ENCODE data around the gene SORT1. TPM values are rescaled to one million over a fixed set of nuclear protein-coding genes. Genes with fewer than 3 reads are reported as not detected.

The SORT1 gene
- polyA plus RNA-seq, 3 donors = 21.3 to 41.1 (median 35.3) TPM

GRCh38 chr1:109266965-109267364 is 130.8 kb downstream of the SORT1 start:
- no peaks in the 10 kb centered on the region for H3K36me3 Mint-ChIP-seq
- Histone ChIP-seq H3K9me3 (replicated peaks in 1 of 2; ENCODE audit: control insufficient read depth in 1 of 2, insufficient read depth in 1 of 2, low read length in 2 of 2) (no peaks in the 10 kb centered on the region), H3K4me2 (replicated peaks; ENCODE audit: extremely low read depth, low read length, poor library complexity, severe bottlenecking) (no peak overlapping the region), H3K36me3 (replicated peaks in 1 of 2; ENCODE audit: control insufficient read depth in 1 of 2, insufficient read depth in 2 of 2, low read length in 2 of 2) (no peaks in the 10 kb centered on the region), H3K4me3 (replicated peaks in 1 of 3; ENCODE audit: low read depth in 2 of 3, low read length in 3 of 3) (no peak overlapping the region), H3K27me3 (ENCODE audit: control insufficient read depth in 2 of 2, insufficient read depth in 2 of 2, low read length in 2 of 2) (no peaks in the 10 kb centered on the region), H3K79me2 (ENCODE audit: insufficient read depth, low read length) (no peaks in the 10 kb centered on the region), H3K27ac (ENCODE audit: low read depth in 1 of 2, low read length in 2 of 2) (no peak overlapping the region), H2AFZ (ENCODE audit: insufficient read depth, low read depth, low read length, poor library complexity, severe bottlenecking) (no peak overlapping the region), H3K4me1 (ENCODE audit: control insufficient read depth in 1 of 2, insufficient read depth in 2 of 2, low read length in 2 of 2) (peaks cover 5 to 7% of the 10 kb centered on the region in 2 donors), H3K9ac (ENCODE audit: insufficient read depth, low read length, poor library complexity, severe bottlenecking) (no peak overlapping the region), H4K20me1 (ENCODE audit: insufficient read depth, low read length) (no peaks in the 10 kb centered on the region)
- WGBS (ENCODE audit: insufficient coverage) = 78% methylated on average over 11 of the region's 11 CpGs
- no peak for TF ChIP-seq CTCF (IDR thresholded peaks at IDR 0.05)
- peak overlapping the region in 2 of 7 donors; percentile 62 to 77 for H3K27ac Mint-ChIP-seq
- peaks cover 0 to 3% (median 0%) of the 10 kb centered on the region in 7 donors for H3K9me3 Mint-ChIP-seq
- intact Hi-C loops (cut with micrococcal nuclease) = loop anchor here in 1 of 2 donors (5.0 kb wide), 1 partner anchor 35 kb away; no protein-coding TSS in a partner anchor
- no peak overlapping the region for H3K4me3 Mint-ChIP-seq
- peaks cover 6% of the 10 kb centered on the region for H3K4me1 Mint-ChIP-seq
- no peak for DNase-seq
- H3K27me3 Mint-ChIP-seq (ENCODE audit: low read depth in 3 of 3) = peaks cover 1 to 8% (median 7%) of the 10 kb centered on the region in 3 donors

DNA sequence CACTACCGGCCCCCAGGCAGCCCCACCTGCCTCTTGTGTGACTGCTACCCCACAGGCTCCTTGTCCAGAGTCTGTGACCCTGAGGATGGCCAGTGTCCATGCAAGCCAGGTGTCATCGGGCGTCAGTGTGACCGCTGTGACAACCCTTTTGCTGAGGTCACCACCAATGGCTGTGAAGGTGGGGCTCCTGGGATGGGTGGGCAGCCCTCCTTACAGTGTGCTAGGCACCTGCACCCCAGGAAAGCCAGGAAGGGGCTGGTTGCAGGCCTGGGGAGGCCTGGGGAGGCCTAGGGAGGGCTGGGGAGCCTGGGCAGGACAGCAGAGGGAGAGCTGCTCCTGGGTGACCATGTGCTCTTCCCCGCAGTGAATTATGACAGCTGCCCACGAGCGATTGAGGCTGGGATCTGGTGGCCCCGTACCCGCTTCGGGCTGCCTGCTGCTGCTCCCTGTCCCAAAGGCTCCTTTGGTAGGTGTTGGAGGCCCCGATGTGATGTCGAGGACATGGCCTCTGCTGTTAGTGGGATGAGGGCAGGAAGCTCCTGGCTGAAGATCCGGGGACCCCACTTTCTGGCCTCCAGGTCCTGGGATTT is 131.9 kb downstream of the SORT1 start:
- H3K79me2 ChIP-seq (ENCODE audit: insufficient read depth, low read length) = no peaks in the 10 kb centered on the region
- H3K27ac ChIP-seq (ENCODE audit: low read depth in 1 of 2, low read length in 2 of 2) = no peak overlapping the region
- Mint-ChIP-seq H3K4me3 (no peak overlapping the region), H3K9me3 (peaks cover 0 to 3% (median 0%) of the 10 kb centered on the region in 7 donors), H3K4me1 (peaks cover 6% of the 10 kb centered on the region), H3K27ac (no peak overlapping the region), H3K27me3 (ENCODE audit: low read depth in 3 of 3) (peaks cover 1 to 8% (median 7%) of the 10 kb centered on the region in 3 donors), H3K36me3 (no peaks in the 10 kb centered on the region)
- TF ChIP-seq CTCF (IDR thresholded peaks at IDR 0.05) = no peak
- no peak overlapping the region for H2AFZ ChIP-seq (ENCODE audit: insufficient read depth, low read depth, low read length, poor library complexity, severe bottlenecking)
- H3K4me3 ChIP-seq (replicated peaks in 1 of 3; ENCODE audit: low read depth in 2 of 3, low read length in 3 of 3) = no peak overlapping the region
- intact Hi-C loops (cut with micrococcal nuclease) = loop anchor here in 1 of 2 donors (5.0 kb wide), 1 partner anchor 36 kb away; no protein-coding TSS in a partner anchor
- WGBS (ENCODE audit: insufficient coverage) = 93% methylated on average over 10 of the region's 13 CpGs
- no peak overlapping the region for H3K9ac ChIP-seq (ENCODE audit: insufficient read depth, low read length, poor library complexity, severe bottlenecking)
- H3K36me3 ChIP-seq (replicated peaks in 1 of 2; ENCODE audit: control insufficient read depth in 1 of 2, insufficient read depth in 2 of 2, low read length in 2 of 2) = no peaks in the 10 kb centered on the region
- DNase-seq = no peak
- no peaks in the 10 kb centered on the region for H4K20me1 ChIP-seq (ENCODE audit: insufficient read depth, low read length)
- no peak overlapping the region for H3K4me2 ChIP-seq (replicated peaks; ENCODE audit: extremely low read depth, low read length, poor library complexity, severe bottlenecking)
- H3K4me1 ChIP-seq (ENCODE audit: control insufficient read depth in 1 of 2, insufficient read depth in 2 of 2, low read length in 2 of 2) = peaks cover 5 to 7% of the 10 kb centered on the region in 2 donors
- no peaks in the 10 kb centered on the region for H3K27me3 ChIP-seq (ENCODE audit: control insufficient read depth in 2 of 2, insufficient read depth in 2 of 2, low read length in 2 of 2)
- no peaks in the 10 kb centered on the region for H3K9me3 ChIP-seq (replicated peaks in 1 of 2; ENCODE audit: control insufficient read depth in 1 of 2, insufficient read depth in 1 of 2, low read length in 2 of 2)
